IMR-90 (cell line): ENCODE data around the gene FAH. TPM values are rescaled to one million over a fixed set of nuclear protein-coding genes. Genes with fewer than 3 reads are reported as not detected.

Experiments used
- ATAC-seq: fragments of 200-7000 bp; cut with Tn5 transposase; 2 replicates; pipeline ENCODE4 v1.9.1; 2020; ENCODE audit warnings: low read depth, mild to moderate bottlenecking, moderate library complexity
- BruUV-seq: library from RNA; stranded (reverse); fragments of 400-500 nt; replicated peaks from 2 replicates; lab custom pipeline; 2021; lab: Mats Ljungman, UMichigan
- CTCF ChIA-PET: fragments of 300-600 bp; formaldehyde crosslinking; extraction: SDS; loops from one replicate; lab custom pipeline; 2021; ENCODE audit warnings: antibody characterized with exemption; lab: Yijun Ruan, JAX
- POLR2A ChIA-PET: fragments of 300-600 bp; sonication (Branson Sonifier 250); formaldehyde crosslinking; loops from one replicate; lab custom pipeline; 2022; ENCODE audit warnings: antibody characterized with exemption; ENCODE audit not compliant: unreplicated experiment; lab: Charles Lee
- DNase-seq: peaks from one replicate; pipeline ENCODE4 v3.0.0; 2013
- H2AFZ ChIP-seq: replicated peaks from 2 replicates; pipeline ENCODE3; 2013; ENCODE audit warnings: low read length, mild to moderate bottlenecking; ENCODE audit not compliant: poor library complexity
- H2AK5ac ChIP-seq: 2 replicates; pipeline ENCODE4 v1.6.1; 2013; ENCODE audit warnings: low read depth, low read length, inconsistent platforms
- H2AK9ac ChIP-seq: replicated peaks from 2 replicates; pipeline ENCODE3; 2013; ENCODE audit warnings: mild to moderate bottlenecking, low read depth, low read length, moderate library complexity; ENCODE audit not compliant: poor library complexity
- H2BK120ac ChIP-seq: 2 replicates; pipeline ENCODE4 v1.6.1; 2013; ENCODE audit warnings: low read depth, low read length, inconsistent platforms
- H2BK15ac ChIP-seq: 3 replicates; pipeline ENCODE4 v1.6.1; 2013; ENCODE audit warnings: low read depth, low read length, inconsistent platforms
- H2BK20ac ChIP-seq: 2 replicates; pipeline ENCODE4 v1.6.1; 2013; ENCODE audit warnings: low read depth, mild to moderate bottlenecking, inconsistent platforms, low read length, moderate library complexity
- H2BK5ac ChIP-seq: 2 replicates; pipeline ENCODE4 v1.6.1; 2013; ENCODE audit warnings: mild to moderate bottlenecking, low read depth, low read length, inconsistent platforms; ENCODE audit not compliant: poor library complexity, severe bottlenecking
- H3K14ac ChIP-seq: replicated peaks from 2 replicates; pipeline ENCODE4 v1.6.1; 2013; ENCODE audit warnings: low read depth, low read length, inconsistent platforms
- H3K18ac ChIP-seq: 2 replicates; pipeline ENCODE4 v1.6.1; 2013; ENCODE audit warnings: low read depth, low read length, control low read depth
- H3K23ac ChIP-seq: 2 replicates; pipeline ENCODE4 v1.6.1; 2013; ENCODE audit warnings: low read depth, low read length, inconsistent platforms
- H3K27ac ChIP-seq: 2 replicates; pipeline ENCODE4 v1.5.1; 2013; ENCODE audit warnings: mild to moderate bottlenecking, control low read depth, low read length; ENCODE audit not compliant: insufficient read depth
- H3K27me3 ChIP-seq: 2 replicates; pipeline ENCODE4 v1.6.1; 2013; ENCODE audit warnings: low read length; ENCODE audit not compliant: control insufficient read depth, insufficient read depth
- H3K36me3 ChIP-seq: 2 replicates; pipeline ENCODE4 v1.6.1; 2013; ENCODE audit warnings: low read length, mixed read lengths; ENCODE audit not compliant: control insufficient read depth, insufficient read depth
- H3K4ac ChIP-seq: 2 replicates; pipeline ENCODE4 v1.6.1; 2013; ENCODE audit warnings: low read depth, low read length, inconsistent platforms
- H3K4me1 ChIP-seq: 2 replicates; pipeline ENCODE4 v1.6.1; 2013; ENCODE audit warnings: low read length, mixed read lengths; ENCODE audit not compliant: control insufficient read depth, insufficient read depth
- H3K4me2 ChIP-seq: 2 replicates; pipeline ENCODE4 v1.6.1; 2013; ENCODE audit warnings: low read depth, mild to moderate bottlenecking, control low read depth, low read length, moderate library complexity
- H3K4me3 ChIP-seq: 2 replicates; pipeline ENCODE4 v1.5.1; 2013; ENCODE audit warnings: low read depth, mild to moderate bottlenecking, control low read depth, low read length, moderate library complexity; ENCODE audit not compliant: insufficient read depth
- H3K56ac ChIP-seq: 2 replicates; pipeline ENCODE4 v1.6.1; 2013; ENCODE audit warnings: low read length, inconsistent platforms; ENCODE audit not compliant: insufficient read depth; ENCODE audit errors: extremely low read depth
- H3K79me1 ChIP-seq, 2 experiments: 2 replicates each; pipeline ENCODE4 v1.6.1; 2013; ENCODE audit warnings: low read length in 2 of 2, inconsistent platforms in 1 of 2, low read depth in 1 of 2
- H3K9ac ChIP-seq: 2 replicates; pipeline ENCODE4 v1.6.1; 2013; ENCODE audit warnings: low read depth, low read length, control low read depth
- H3K9me1 ChIP-seq: 2 replicates; pipeline ENCODE4 v1.6.1; 2013; ENCODE audit warnings: low read length, inconsistent platforms; ENCODE audit not compliant: insufficient read depth
- H3K9me3 ChIP-seq: 2 replicates; pipeline ENCODE4 v1.6.1; 2013; ENCODE audit warnings: low read length; ENCODE audit not compliant: control insufficient read depth, insufficient read depth
- H4K20me1 ChIP-seq: 2 replicates; pipeline ENCODE4 v1.6.1; 2013; ENCODE audit warnings: low read length, inconsistent platforms; ENCODE audit not compliant: insufficient read depth
- H4K5ac ChIP-seq: 2 replicates; pipeline ENCODE4 v1.6.1; 2013; ENCODE audit warnings: mild to moderate bottlenecking, low read depth, low read length, control low read depth
- H4K8ac ChIP-seq, 2 experiments: 2 replicates each; pipeline ENCODE4 v1.6.1; 2013; ENCODE audit warnings: low read depth in 2 of 2, low read length in 2 of 2, control low read depth in 1 of 2, inconsistent platforms in 1 of 2
- H4K91ac ChIP-seq: 2 replicates; pipeline ENCODE4 v1.6.1; 2013; ENCODE audit warnings: low read depth, low read length, inconsistent platforms; ENCODE audit not compliant: insufficient read depth
- BHLHE40 ChIP-seq: fragments of 150-350 bp; IDR thresholded peaks from 2 replicates; pipeline ENCODE4 v1.6.1; 2016; ENCODE audit warnings: mild to moderate bottlenecking, low read depth, low read length
- CEBPB ChIP-seq: IDR thresholded peaks from 2 replicates; pipeline ENCODE4 v1.6.1; 2012; ENCODE audit warnings: low read depth, low read length, improper control_type of control experiment
- CHD1 ChIP-seq: IDR thresholded peaks from 2 replicates; pipeline ENCODE4 v1.6.1; 2012; ENCODE audit warnings: low read depth, low read length, improper control_type of control experiment
- CTCF ChIP-seq: conservative IDR thresholded peaks from 2 replicates; pipeline ENCODE4 v1.5.1; 2012; ENCODE audit warnings: mild to moderate bottlenecking, low read depth, low read length, improper control_type of control experiment
- FOS ChIP-seq: fragments of 150-350 bp; IDR thresholded peaks from 2 replicates; pipeline ENCODE4 v1.6.1; 2016; ENCODE audit warnings: low read depth, low read length
- MAZ ChIP-seq: IDR thresholded peaks from 2 replicates; pipeline ENCODE4 v1.6.1; 2012; ENCODE audit warnings: low read depth, mild to moderate bottlenecking, low read length, improper control_type of control experiment, moderate library complexity, borderline replicate concordance
- MXI1 ChIP-seq: IDR thresholded peaks from 2 replicates; pipeline ENCODE4 v1.6.1; 2012; ENCODE audit warnings: low read depth, mild to moderate bottlenecking, low read length, moderate library complexity, borderline replicate concordance
- POLR2A ChIP-seq: IDR thresholded peaks from 2 replicates; pipeline ENCODE4 v1.6.1; 2012; ENCODE audit warnings: mild to moderate bottlenecking, low read depth, low read length
- RAD21 ChIP-seq: IDR thresholded peaks from 2 replicates; pipeline ENCODE4 v1.6.1; 2012; ENCODE audit warnings: low read length, improper control_type of control experiment
- RCOR1 ChIP-seq: IDR thresholded peaks from 2 replicates; pipeline ENCODE4 v1.6.1; 2012; ENCODE audit warnings: mild to moderate bottlenecking, low read length, improper control_type of control experiment; ENCODE audit not compliant: insufficient replicate concordance
- RFX5 ChIP-seq: IDR thresholded peaks from 2 replicates; pipeline ENCODE4 v1.8.0; 2012; ENCODE audit warnings: low read depth, mild to moderate bottlenecking, low read length, moderate library complexity
- SMC3 ChIP-seq: fragments of 150-350 bp; IDR thresholded peaks from 2 replicates; pipeline ENCODE4 v1.6.1; 2016; ENCODE audit warnings: low read depth, mild to moderate bottlenecking, antibody characterized with exemption, low read length, moderate library complexity
- WGBS, 2 experiments: methylation state at CpG; one replicate each; pipeline versions ENCODE4 v1.1.5 to v1.1.7; 2013; ENCODE audit warnings: missing lambda C conversion rate in 2 of 2; ENCODE audit not compliant: insufficient read length in 1 of 2; ENCODE audit errors: extremely low coverage in 2 of 2; 5-methylcytosine and 5-hydroxymethylcytosine counted together
- dilution Hi-C: fragments of 300-500 bp; cut with HindIII; formaldehyde crosslinking; loops from one replicate; pipeline ENCODE4 v1.14.3; 2018; ENCODE audit warnings: low sequenced_read_pairs; ENCODE audit not compliant: unreplicated experiment
- in situ Hi-C: fragments of 300-500 bp; cut with MboI; formaldehyde crosslinking; loops from 3 replicates; pipeline ENCODE4 v1.14.3; 2019; ENCODE audit warnings: low sequenced_read_pairs, inconsistent platforms, mixed read lengths
- intact Hi-C: fragments of 100-400 bp; cut with micrococcal nuclease; formaldehyde crosslinking; loops from 2 replicates; pipeline ENCODE4 v1.10.0; 2022
- polyA plus RNA-seq, 3 experiments: library from polyadenylated mRNA; depleted of rRNA; stranded (reverse); fragments of >200 nt; gene quantifications; 2 replicates each; pipeline ENCODE4 v1.2.3, GENCODE V29; 2012; ENCODE audit warnings: low replicate concordance in 1 of 3
- total RNA-seq: library from RNA; depleted of rRNA; stranded (reverse); fragments of >200 nt; gene quantifications from 2 replicates; pipeline ENCODE4 v1.2.3, GENCODE V29; 2012

FAH gene
- total and polyA plus RNA-seq, 2 of the 4 experiments (the other 2 are of a cell fraction), result 43.1 to 48.6 TPM

DNA sequence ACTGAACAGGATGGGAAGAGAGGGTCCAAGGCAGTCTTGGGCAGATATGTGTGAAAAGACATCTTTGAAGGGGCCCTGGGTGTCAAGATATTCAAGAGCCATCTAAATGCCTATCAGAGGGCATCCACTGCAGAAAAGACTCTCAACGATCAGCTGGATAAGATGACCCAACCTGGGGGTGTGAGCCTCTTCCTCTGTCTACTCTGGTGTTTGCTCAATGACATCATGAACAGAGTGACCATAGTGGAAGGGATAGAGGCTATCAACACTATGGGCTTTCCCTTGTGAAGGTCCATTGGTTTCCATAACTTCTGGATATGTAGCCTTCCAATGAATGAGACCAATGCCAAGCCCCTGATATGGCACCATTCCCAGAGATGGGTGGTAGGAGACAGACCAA, 42.1 kb downstream of the FAH start:
- WGBS, 2 experiments, result no CpG with 5 or more reads among the region's 1 CpG
- in situ Hi-C loops, result no loop called here
- intact Hi-C loops, result no loop called here

More for the DNA sequence above, 42.1 kb downstream of the FAH start:
- no TSS peak for BruUV-seq
- H2BK5ac ChIP-seq, result no peak overlapping the region
- no peaks in the 10 kb centered on the region for H3K79me1 ChIP-seq
- H4K20me1 ChIP-seq, result no peaks in the 10 kb centered on the region
- no peak overlapping the region for H4K8ac ChIP-seq
- H3K23ac ChIP-seq, result no peak overlapping the region
- dilution Hi-C loops, result no loop called here
- no peak overlapping the region for H3K27ac ChIP-seq
- ChIA-PET CTCF (no interaction called here), POLR2A (no interaction called here)
- no peak overlapping the region for H3K4me2 ChIP-seq
- H3K36me3 ChIP-seq, result no peaks in the 10 kb centered on the region
- no peak for TF ChIP-seq RCOR1
- no peak for TF ChIP-seq MXI1
- TF ChIP-seq FOS, result no peak
- no peak for TF ChIP-seq RFX5
- no peak for TF ChIP-seq CEBPB
- TF ChIP-seq BHLHE40, result no peak
- no peak for TF ChIP-seq MAZ
- no peak for TF ChIP-seq RAD21
- no peak for TF ChIP-seq CTCF
- TF ChIP-seq CHD1, result no peak
- TF ChIP-seq SMC3, result no peak
- no peak for TF ChIP-seq POLR2A
- no peak overlapping the region for H4K91ac ChIP-seq
- H3K56ac ChIP-seq, result no peak overlapping the region
- H3K27me3 ChIP-seq, result peaks cover 20% of the 10 kb centered on the region
- ATAC-seq, result no peak
- no peak overlapping the region for H2BK20ac ChIP-seq
- no peak overlapping the region for H2AK9ac ChIP-seq
- H3K4me1 ChIP-seq, result no peaks in the 10 kb centered on the region
- H4K5ac ChIP-seq, result no peak overlapping the region
- H2BK15ac ChIP-seq, result no peak overlapping the region
- no peak overlapping the region for H3K18ac ChIP-seq
- H3K4ac ChIP-seq, result no peak overlapping the region
- no peak overlapping the region for H3K4me3 ChIP-seq
- H2AFZ ChIP-seq, result no peak overlapping the region
- no peaks in the 10 kb centered on the region for H3K9me3 ChIP-seq
- H3K9ac ChIP-seq, result no peak overlapping the region
- no peak overlapping the region for H3K14ac ChIP-seq
- H2BK120ac ChIP-seq, result no peak overlapping the region
- H2AK5ac ChIP-seq, result no peak overlapping the region
- DNase-seq, result no peak
- H3K9me1 ChIP-seq, result no peaks in the 10 kb centered on the region
